NCI-H2081 treated with DMSO at 0.1 percent for 48 hours (cell line): ENCODE results near the gene AGPAT3.

Source experiments
- DNase-seq: peaks from one replicate; lab custom pipeline; 2025; lab: John Stamatoyannopoulos, UW

AGPAT3 gene

DNA sequence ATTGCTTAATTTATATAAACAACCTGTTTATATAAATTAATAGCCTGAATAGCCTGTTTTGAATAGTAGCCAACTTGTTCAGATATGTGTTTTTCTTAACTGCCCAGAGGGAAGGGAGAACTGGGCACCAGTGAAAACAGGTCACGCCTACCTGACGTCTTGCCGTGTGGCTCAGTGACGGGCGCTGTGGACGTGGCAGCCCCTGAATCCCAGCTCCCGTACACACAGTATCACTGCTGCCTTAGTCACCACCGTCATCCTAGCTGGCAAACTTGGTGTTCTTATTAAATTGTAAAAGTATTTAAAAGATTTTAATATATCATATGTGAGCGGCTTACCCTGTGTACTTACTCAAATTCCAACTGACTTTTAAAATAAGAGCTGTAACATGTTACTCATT, 111.6 kb downstream of the AGPAT3 start:
- no peak for DNase-seq

DNA sequence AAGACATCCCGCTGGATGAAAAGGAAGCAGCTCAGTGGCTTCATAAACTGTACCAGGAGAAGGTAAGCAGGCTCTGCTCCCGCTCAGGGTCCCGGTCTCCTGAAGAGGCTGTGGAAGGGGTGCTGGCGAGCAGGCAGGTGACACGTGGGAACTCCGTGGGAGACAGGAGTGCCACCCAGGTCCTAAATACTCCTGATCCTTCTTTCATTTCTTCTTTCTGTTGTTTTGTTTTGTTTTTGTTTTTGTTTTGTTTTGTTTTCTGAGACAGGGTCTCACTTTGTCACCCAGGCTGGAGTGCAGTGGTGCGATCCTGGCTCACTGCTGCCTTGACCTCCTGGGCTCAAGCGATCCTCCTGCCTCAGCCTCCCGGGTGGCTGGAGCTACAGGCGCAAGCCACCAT, 113.0 kb downstream of the AGPAT3 start:
- no peak for DNase-seq

DNA sequence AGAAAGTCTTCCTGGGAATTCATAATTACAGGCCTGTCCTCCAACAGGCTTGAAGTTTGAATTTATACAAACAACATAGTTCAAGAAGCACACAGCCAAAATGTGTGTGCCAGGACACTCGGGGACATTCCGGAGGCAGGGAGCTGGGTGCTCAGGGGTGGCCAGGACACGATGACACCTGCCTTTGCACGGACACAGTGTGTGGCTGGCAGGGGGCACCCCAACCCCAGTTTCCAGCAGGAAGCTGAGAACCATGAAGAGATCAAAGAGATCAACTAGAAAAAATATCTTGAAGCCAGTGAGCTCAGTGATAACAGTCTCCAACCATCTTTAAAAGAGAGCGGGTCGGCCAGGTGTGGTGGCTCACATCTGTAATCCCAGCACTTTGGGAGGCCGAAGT, 114.6 kb downstream of the AGPAT3 start:
- no peak for DNase-seq

DNA sequence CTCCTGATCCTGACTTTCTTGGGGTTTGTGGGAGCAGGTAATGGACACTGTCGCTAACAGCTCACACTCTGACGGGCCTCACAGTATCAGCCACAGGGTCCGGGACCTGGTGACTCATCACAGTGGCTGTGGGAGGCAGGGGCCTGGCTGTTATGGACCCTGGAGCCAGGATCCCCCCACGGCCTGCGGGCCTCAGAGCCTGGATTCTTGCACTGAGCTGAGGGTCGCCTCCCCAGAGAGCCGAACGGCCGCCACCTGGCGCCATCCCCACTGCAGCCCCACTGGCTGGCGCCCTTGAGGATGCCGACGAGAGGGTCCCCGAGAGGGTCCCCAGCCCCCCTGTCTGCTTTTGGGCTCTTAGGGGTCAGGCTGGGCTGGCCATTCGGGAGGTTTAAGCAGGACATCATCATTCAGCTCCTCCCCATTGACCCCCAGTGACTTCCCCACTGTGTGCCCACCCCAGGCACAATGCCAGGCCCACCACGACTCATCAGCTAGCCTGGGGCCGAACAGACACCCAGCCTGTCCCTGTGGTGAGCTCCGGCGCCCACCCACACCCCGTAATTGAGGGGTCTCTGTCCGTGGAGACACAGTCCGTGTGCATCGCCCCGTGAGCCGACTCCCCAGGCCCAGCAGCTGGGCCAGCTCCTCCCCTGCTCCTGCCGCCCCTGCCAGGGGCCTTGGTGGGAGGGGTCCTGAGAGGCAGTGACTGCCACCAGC, 116.3 kb downstream of the AGPAT3 start:
- DNase-seq = no peak

DNA sequence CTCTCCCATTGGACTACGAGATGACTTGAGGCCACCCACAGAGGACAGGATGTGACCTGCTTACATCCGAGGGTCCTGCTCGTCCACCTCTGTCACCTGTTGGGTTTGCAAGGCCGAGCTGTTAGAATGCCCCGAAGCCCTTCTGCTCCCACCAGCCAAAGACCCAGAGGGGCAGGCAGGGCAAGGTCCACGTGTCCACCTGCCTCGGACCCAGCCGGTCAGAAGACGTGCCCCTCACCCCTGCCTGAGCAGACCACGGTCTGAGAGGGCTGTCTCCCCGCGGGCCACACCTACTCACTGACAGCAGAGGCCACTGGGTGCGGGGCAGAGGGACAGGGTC, 116.8 kb downstream of the AGPAT3 start:
- no peak for DNase-seq

DNA sequence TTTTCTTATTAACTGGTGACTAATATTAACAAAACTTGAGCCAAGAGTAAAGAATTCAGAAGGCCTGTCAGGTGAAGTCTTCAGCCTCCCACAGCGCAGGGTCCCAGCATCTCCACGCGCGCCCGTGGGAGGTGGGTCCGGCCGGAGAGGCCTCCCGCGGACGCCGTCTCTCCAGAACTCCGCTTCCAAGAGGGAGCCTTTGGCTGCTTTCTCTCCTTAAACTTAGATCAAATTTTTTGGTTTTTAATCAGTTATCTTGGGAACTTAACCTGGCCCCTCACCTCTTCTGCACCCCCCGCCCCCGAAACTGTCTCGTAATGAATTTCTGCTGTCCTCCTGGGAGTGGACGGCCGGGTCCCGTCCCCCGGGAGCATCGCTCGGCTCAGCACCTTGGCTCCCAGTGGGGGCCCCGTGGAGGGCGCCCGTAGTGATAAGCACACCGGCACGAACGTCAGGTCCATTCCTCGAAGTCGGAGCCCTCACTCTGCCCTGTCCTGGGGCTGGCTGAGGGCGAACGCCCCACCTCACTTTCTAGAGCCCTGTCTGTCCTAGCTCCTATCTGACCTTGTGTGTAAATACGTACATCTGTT, 117.6 kb downstream of the AGPAT3 start:
- no peak for DNase-seq

DNA sequence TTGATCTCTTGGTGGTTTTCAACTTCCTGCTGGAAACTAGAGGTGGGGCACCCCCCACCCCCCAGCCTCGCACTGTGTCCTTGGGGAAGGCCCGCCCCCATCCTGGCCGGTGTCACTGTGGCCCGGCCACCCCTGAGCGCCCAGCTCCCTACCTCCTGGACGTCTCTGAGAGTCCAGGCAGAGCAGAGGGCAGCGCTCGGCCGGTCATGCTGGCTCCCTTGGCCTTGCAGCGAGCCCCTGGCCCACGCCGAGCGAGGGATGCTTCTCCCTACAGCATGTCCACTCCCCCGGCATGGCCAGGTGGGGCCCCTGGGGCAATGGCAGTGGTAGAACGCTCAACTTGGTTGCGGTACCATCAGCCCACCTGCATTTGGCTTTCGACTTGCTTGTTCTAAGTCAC, 118.4 kb downstream of the AGPAT3 start:
- no peak for DNase-seq

DNA sequence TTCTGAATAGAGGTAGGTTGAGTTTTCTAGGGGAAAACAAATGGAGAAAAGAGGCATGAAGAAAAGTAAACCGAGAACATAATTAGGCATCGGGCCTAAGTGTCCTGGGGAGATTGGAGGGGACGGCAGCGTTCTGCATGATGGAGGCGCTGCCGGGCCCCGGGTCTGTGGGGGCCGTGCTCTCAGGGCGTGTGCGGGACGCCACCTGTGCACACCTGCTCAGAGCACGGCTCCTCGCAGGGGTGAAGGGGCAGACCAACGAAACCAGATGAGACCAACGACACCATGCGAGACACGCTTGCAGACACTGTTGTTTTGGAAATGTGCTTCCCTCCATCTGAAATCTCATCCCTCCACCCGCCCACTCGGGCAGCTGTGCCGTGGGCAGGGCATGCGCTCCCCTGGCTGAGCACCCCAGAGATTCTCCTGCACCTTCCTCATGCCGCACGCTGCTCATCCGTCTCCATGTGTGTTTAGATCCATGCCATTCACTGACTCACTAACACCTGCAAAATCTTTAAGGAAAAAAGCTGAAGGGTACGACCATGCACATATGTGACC, 118.9 kb downstream of the AGPAT3 start:
- no peak for DNase-seq

DNA sequence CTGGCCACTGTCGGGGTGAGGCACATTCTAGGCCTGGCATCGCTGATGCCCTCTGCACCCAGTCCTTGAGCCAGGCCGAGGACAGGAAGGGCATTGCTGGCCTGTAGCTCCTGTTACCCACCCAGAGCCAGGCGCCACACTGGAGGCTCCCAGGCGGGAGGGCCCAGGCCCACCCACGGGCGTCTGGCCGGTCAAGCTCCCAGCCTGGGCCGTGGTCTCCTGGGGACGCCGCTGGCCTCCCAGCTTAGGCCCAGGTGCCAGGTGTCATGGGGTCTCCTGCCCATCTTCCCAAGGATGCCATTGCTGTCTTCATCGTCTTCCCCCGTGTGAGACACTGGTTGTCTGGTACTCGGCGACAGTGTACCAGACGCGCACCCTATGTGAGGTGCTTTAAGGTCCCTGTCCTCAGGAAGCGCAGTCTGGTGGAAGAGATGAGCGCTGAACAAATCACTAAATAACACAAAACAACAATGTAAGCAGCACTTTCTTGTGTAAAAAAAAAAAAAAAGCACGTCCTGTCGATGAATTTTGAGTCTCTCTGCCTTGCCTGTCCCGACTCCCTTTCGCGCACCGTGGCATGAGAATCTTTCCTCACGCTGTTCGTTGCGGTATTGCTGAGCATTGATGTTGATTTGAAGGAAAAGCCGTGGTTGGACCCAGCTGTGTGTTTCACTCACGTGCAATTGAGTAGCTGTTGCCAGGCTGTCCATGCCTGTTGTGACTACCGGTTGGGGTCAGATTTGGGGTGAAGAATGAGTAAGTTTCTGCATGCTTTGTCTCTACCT, 120.1 kb downstream of the AGPAT3 start:
- DNase-seq = no peak

DNA sequence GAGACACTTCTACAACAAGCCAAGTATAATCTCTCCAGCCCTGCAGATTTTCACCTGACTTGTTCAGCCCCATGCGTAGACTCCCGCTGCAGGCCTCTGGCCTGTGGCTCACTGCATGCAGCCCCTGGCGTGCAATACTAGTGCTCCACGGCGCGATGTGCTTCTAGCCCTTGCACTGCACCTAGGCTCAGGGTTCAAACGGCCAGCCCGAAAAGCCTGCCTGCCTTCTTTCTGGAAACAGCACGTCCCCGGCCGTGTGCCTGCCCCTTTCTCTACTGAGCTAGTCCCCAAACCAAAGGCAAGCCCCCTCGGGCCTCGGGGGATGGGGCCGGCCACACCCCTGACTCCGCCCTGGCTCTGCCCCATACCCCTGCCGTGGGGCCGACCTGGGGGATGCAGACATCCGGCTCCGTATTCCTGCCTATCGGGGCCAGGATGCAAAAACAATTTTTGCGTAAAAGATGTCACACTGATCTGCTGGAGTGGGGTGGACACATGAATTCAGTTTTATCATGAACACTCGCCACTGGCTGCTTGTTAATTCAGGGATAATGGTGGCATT, 120.7 kb downstream of the AGPAT3 start:
- no peak for DNase-seq

DNA sequence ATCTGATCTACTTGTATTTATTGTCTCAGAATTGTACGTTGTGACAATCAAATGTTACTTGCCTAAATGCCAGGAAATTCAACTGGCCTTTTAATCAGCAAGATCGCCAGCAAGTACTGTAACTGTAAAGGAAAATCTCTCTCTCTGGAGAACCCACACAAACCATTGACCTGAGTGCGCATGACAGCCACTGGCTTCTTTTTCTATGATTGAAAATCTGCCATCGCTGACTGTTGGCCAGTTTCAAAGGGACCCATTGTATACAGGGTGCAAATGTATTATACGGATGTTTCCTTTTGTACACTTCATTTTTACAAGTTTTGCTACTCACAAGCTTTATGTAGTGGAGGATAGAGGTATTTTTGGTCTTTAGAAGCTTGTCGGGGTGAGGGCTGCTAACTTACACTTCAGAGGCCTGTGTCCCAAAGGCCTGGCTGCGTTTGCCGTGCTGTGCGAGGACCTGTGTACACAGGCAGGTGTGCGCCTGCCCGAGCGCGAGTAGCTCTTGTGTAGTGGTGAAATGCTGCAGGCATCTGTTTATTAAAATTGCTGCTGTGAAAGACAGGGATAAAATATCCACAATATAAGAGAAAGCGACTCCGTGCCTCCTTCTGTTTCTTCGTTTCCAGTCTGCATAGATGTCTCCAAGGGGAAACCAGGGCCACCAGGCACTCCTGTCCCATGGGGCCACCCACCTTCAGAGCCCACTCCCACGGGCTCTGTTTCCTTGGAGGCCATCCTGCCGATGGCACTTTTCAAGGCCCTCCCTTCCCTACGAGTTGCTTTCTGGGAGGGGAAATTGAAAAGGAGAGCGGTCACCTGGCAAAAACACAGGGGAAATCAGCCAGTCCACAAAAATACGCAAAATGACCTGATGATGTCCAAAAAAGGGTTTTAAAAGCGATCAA, 121.8 kb downstream of the AGPAT3 start:
- no peak for DNase-seq

DNA sequence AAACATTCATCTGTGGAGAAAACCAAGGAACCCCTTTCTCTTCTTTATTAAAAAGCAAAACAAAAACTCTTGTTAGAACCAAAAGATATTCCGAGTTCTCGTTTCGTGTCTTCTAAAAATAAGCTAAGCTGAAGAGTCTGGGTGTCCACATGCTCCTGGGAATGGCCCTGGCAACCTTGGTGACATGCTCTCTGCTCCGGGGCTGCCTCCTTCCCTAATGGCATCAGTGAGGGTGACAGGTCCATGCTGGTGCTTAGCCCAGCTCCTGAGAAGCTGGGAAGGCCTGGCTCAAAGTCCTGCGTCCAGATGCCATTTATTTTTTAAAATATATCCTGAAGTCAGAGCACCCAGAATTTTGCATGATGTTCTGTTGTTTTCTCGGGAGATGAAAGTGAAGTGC, 122.5 kb downstream of the AGPAT3 start:
- DNase-seq = no peak

DNA sequence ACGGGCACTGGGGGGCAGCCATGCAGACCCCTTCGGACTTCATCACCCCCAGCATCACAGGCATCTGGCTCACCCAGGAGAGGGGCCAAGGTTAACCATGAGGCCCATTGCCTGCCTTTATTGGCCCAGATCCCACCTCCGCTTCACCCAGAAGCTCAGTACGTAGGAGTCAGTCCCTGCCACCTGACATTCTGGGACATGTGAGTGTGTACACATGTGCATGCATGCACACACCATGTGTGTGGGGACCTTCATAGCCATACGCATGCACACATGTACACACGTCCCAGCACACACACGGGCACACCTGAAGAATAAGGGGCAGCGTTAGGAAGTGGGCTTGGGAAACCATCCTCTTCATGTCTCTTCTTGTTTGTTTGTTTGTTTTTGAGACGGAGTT, 123.0 kb downstream of the AGPAT3 start:
- DNase-seq = no peak

DNA sequence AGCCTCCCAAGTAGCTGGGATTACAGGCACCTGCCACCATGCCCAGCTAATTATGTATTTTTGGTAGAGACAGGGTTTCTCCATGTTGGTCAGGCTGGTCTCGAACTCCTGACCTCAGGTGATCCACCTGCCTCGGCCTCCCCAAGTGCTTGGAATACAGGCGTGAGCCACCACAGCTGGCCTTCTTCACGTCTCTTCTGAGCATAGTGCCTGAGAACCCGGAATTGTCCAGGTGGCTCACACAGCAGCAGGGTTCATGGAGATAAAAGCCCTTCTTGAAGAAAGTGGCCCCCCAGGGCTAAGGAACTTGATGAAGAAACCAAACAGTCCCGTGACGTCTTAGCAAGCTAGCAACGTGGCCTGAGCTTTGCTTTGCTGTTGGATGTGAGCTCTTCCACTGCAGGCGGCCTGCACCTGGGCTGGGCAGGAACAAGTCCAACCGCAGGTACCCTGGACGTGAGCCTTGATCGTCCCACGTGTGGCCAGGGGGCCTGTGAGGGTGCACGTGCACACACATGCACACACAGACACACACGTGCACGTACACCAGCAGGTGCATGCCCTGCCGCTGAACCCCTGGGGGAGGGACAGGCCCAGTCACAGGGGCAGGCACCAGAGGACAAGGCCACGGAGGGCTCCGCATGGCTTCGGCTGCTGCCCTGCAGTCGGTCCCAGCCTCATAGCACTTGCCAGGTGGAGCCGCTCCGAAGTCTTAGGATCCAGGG, 123.6 kb downstream of the AGPAT3 start:
- no peak for DNase-seq

DNA sequence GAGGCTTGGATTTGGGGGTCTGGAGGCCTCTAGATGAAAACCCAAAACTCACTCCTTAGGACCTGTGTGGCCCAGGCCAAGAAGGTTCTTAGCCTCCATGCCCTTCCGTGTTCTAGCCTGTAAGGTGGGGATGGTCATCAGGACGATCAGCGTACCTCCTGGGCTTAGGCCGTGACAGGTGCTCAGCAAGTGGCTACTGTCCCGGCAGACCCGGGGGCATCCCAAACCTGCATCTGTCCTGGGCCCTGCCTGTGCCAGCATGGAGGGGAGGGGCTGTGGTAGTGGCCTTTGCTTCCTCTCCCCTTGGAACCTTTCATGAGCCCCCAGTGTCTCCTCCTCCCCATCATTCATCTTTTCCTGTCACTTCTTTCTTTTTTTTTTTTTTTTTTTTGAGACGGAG, 124.4 kb downstream of the AGPAT3 start:
- no peak for DNase-seq

DNA sequence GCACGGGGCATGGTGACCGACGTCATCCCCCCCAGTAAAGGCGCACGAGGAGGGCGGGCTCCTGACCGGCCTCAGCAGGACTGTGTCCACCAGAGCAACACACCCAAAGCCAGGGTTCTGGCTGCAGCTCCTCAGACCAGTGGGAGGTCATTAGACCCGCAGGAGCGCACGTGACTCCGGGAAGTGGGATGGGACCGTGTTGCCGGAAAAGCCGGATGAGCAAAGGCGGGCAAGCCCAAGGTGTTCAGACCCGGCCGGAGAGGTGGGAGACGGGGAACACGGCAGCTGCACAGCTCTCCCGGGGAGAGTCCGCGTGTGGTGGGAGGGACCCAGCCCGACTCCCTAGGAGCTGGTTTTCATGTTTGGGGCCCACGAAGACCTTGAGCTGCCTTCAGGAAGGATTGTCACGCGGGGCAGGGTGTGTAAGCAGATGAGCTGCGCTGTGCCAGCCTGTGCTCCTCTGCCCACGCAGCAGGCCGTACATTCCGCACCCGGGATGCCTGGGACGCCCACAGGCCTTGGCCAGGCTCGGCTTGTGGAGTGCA, 126.5 kb downstream of the AGPAT3 start:
- no peak for DNase-seq

DNA sequence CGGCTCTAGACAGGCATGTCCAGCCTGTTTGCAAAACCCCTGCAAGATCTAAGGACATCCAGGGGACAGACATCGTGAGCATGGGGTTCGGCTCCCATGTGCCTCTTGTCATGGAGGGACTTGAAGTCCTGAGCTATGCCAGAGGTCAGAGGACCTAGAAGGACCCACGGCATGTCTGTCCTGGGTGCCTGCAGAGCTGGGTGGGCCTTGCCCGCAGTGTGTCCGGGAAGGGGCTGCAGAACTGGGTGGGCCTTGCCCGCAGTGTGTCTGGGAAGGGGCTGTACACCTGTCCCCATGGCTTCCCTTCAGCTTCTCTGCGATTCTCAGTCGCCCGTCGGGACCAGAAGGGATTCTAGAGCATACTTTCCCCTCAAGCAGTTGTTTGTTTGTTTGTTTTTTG, 127.1 kb downstream of the AGPAT3 start:
- no peak for DNase-seq

DNA sequence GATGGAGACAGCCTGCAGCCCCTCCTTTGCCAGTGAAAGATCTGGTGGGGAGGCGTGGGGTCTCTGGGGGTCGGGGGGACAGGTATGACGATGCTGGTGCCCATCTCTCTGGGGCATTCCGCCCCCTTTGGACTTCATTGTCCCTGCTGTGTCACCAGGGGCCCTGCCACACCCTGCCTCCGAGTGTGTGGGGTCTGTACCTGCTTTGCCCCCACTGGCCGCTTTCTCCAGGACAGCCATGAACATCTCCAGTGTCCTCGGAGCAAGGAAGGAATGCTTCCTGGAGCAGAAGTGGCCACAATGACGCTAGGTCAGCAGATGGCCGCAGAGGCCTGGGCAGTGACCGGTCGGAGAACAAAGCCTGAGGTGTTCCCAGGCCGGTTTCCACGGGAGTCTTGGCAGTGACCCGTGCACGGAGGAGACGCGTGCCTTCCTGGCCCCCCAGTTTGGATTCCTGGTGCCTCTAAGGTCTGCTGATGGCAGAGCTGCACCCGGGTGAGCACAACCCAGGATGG, 128.5 kb downstream of the AGPAT3 start:
- no peak for DNase-seq

DNA sequence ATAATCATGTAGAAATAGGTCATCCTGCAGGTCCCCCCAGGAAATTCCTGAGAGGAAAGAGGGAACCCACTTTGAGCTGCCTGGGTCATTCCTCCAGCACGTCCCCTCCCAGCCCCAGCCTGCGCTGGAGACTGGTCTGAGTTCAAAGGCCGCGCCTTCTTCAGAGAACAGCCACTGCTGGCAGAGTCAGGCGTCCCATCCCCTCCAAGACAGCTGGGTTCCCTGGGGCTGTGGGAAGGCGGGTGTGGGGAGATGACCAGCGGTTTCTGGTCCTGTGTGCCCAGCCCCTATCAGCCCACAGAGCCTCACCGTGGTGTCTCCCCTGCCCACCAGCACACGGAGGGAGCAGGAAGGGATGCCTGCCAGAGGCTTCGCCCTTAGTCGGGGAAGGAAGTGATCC, 129.1 kb downstream of the AGPAT3 start:
- DNase-seq = no peak

DNA sequence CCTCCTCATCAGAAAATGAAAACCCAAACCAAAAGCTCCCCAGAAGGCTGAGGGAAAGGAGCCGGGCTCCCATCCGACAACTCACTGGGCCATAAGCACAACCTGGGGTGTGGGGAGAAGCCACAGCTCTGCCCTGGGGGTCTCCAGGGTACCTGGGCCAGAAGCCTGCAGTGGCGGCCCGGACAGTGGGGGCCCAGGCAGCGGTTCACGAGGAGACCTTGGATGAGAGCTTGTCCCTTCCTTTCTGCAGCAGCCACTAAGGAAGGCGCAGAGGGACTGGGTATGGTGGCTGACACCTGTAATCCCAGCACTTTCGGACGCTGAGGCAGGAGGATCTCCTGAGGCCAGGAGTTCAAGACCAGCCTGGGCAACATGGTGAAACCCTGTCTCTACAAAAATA, 129.6 kb downstream of the AGPAT3 start:
- no peak for DNase-seq
